ENCODE results near the gene ANKRD12. TPM values are rescaled to one million over a fixed set of nuclear protein-coding genes. Genes with fewer than 3 reads are reported as not detected.

ANKRD12 gene
- total RNA-seq, 1 experiment from 2014 or later, result 19.1 TPM

- no peaks in the 10 kb centered on the region for H4K20me1 ChIP-seq (ENCODE audit: low read length)
- intact Hi-C loops (cut with micrococcal nuclease), result no loop called here
- no peak overlapping the region for H2AFZ ChIP-seq (ENCODE audit: low read length)
- ATAC-seq (no peak), DNase-seq (no peak)
- H3K27me3 ChIP-seq (ENCODE audit: low read length), result no peaks in the 10 kb centered on the region
- TF ChIP-seq EZH2phosphoT487 (IDR thresholded peaks at IDR 0.05; ENCODE audit: borderline replicate concordance, low read length) (no peak), CTCF (conservative IDR thresholded peaks at IDR 0.05; ENCODE audit: low read depth, low read length) (no peak)
- H3F3A ChIP-seq (ENCODE audit: low read length, unreplicated experiment), result no peaks in the 10 kb centered on the region
- no peaks in the 10 kb centered on the region for H3K9me2 ChIP-seq (replicated peaks; ENCODE audit: low read length)
- CTCF ChIA-PET, result no interaction called here
- BruUV-seq (replicated peaks), result no TSS peak
- POLR2A ChIA-PET (ENCODE audit: unreplicated experiment), result no interaction called here
- H3K36me3 ChIP-seq (ENCODE audit: low read depth, low read length), result peaks cover 29% of the 10 kb centered on the region
- 0 out of 2 replicates have a peak, but pooled peaks cover 3% of the 10 kb centered on the region for H3K79me2 ChIP-seq (ENCODE audit: low read length)
- no peak overlapping the region for H3K4me2 ChIP-seq (ENCODE audit: low read length)
- no peak overlapping the region for H3K9ac ChIP-seq (ENCODE audit: low read length)
- no peaks in the 10 kb centered on the region for H3K4me1 ChIP-seq (ENCODE audit: insufficient read depth, low read length)
- H3K27ac ChIP-seq (ENCODE audit: low read length), result no peak overlapping the region
- peaks cover 7% of the 10 kb centered on the region; the same call in 1 of the 2 replicates for H3K9me3 ChIP-seq (ENCODE audit: low read length)
- H3K4me3 ChIP-seq (ENCODE audit: low read length), result no peak overlapping the region
These were observed 96.4 kb downstream of the ANKRD12 start for GRCh38 chr18:9232977-9233376.

DNA sequence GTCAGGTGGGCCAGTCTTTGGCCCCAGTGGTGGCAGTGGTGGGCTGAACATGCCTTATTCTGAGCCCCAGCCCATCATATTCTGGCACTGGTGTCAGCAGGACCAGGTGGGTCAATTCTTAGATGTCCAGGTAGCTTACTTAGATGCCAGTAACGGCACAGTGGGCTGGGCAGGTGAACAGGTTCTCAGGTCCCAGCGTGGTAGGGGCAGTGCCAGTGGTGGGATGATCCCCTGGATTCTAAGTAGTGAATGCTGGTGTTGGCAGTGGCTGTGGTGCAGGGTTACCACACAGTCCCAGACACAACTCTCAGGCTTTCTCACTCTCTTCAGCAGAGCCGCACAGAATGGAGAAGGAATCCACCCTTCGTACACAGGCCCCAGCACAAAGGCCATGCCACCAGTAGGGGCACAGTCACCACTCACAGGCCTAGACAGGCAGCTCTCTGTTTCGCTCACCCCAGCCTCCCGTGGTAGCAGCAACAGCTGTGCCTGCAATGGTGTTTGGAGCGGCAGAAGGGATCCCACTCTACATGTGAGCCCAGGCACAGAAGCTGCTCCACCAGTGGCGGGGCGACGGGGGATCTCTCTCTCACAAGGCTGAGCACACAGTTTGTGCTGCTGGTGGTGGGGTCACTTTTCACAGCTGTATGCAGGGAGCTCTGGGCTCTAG lies 97.3 kb downstream of the ANKRD12 start:
- no peak overlapping the region for H2AFZ ChIP-seq (ENCODE audit: low read length)
- ATAC-seq, result no peak
- no peaks in the 10 kb centered on the region for H3K4me1 ChIP-seq (ENCODE audit: insufficient read depth, low read length)
- no peak overlapping the region for H3K4me2 ChIP-seq (ENCODE audit: low read length)
- H3K4me3 ChIP-seq (ENCODE audit: low read length), result no peak overlapping the region
- H4K20me1 ChIP-seq (ENCODE audit: low read length), result no peaks in the 10 kb centered on the region
- H3K79me2 ChIP-seq (ENCODE audit: low read length), result 0 out of 2 replicates have a peak, but pooled peaks cover 3% of the 10 kb centered on the region
- H3K36me3 ChIP-seq (ENCODE audit: low read depth, low read length), result peaks cover 29% of the 10 kb centered on the region
- POLR2A ChIA-PET (ENCODE audit: unreplicated experiment), result no interaction called here
- no peaks in the 10 kb centered on the region for H3K9me2 ChIP-seq (replicated peaks; ENCODE audit: low read length)
- CTCF ChIA-PET, result no interaction called here
- no TSS peak for BruUV-seq (replicated peaks)
- H3K27me3 ChIP-seq (ENCODE audit: low read length), result no peaks in the 10 kb centered on the region
- no peak for DNase-seq
- intact Hi-C loops (cut with micrococcal nuclease), result no loop called here
- no peak for TF ChIP-seq EZH2phosphoT487 (IDR thresholded peaks at IDR 0.05; ENCODE audit: borderline replicate concordance, low read length)
- no peak for TF ChIP-seq EZH2 (IDR thresholded peaks at IDR 0.05; ENCODE audit: low read length, unreplicated experiment)
- no peak for TF ChIP-seq CTCF (conservative IDR thresholded peaks at IDR 0.05; ENCODE audit: low read depth, low read length)
- no peaks in the 10 kb centered on the region for H3F3A ChIP-seq (ENCODE audit: low read length, unreplicated experiment)
- H3K9me3 ChIP-seq (ENCODE audit: low read length), result peaks cover 7% of the 10 kb centered on the region; the same call in 1 of the 2 replicates
- no peak overlapping the region for H3K9ac ChIP-seq (ENCODE audit: low read length)
- no peak overlapping the region for H3K27ac ChIP-seq (ENCODE audit: low read length)

- Histone ChIP-seq H3K4me1 (ENCODE audit: insufficient read depth, low read length) (no peaks in the 10 kb centered on the region), H3K9me3 (ENCODE audit: low read length) (peaks cover 7% of the 10 kb centered on the region; the same call in 1 of the 2 replicates), H3K4me2 (ENCODE audit: low read length) (no peak overlapping the region), H3K79me2 (ENCODE audit: low read length) (0 out of 2 replicates have a peak, but pooled peaks cover 3% of the 10 kb centered on the region), H3K36me3 (ENCODE audit: low read depth, low read length) (peaks cover 25% of the 10 kb centered on the region), H3K27ac (ENCODE audit: low read length) (no peak overlapping the region), H3F3A (ENCODE audit: low read length, unreplicated experiment) (no peaks in the 10 kb centered on the region), H2AFZ (ENCODE audit: low read length) (no peak overlapping the region), H3K9me2 (replicated peaks; ENCODE audit: low read length) (no peaks in the 10 kb centered on the region), H3K9ac (ENCODE audit: low read length) (no peak overlapping the region), H3K27me3 (ENCODE audit: low read length) (no peaks in the 10 kb centered on the region), H4K20me1 (ENCODE audit: low read length) (no peaks in the 10 kb centered on the region), H3K4me3 (ENCODE audit: low read length) (no peak overlapping the region)
- POLR2A ChIA-PET (ENCODE audit: unreplicated experiment), result interaction anchor here (0.6 kb wide), 1 partner anchor 434 kb away, joined by 15 read pairs; no protein-coding TSS in a partner anchor
- BruUV-seq (replicated peaks), result no TSS peak
- ATAC-seq (no peak), DNase-seq (no peak)
- no peak for TF ChIP-seq CTCF (conservative IDR thresholded peaks at IDR 0.05; ENCODE audit: low read depth, low read length)
- no peak for TF ChIP-seq EZH2phosphoT487 (IDR thresholded peaks at IDR 0.05; ENCODE audit: borderline replicate concordance, low read length)
- TF ChIP-seq EZH2 (IDR thresholded peaks at IDR 0.05; ENCODE audit: low read length, unreplicated experiment), result no peak
- CTCF ChIA-PET, result no interaction called here
- intact Hi-C loops (cut with micrococcal nuclease), result no loop called here
These were observed 97.9 kb downstream of the ANKRD12 start for GRCh38 chr18:9234528-9234927.
